GM23338 (cell line): ENCODE results near the gene PPM1F.

Experiments
- CREB1 ChIP-seq: fragments of 250-450 bp; sonication (Bioruptor Pico); IDR thresholded peaks from 2 replicates; pipeline ENCODE4 v1.5.0; 2020; ENCODE audit warnings: low read depth, mild to moderate bottlenecking, moderate library complexity
- EZH2 ChIP-seq: fragments of 200-600 bp; sonication (generic); IDR thresholded peaks from one replicate; pipeline ENCODE4 v1.8.0; 2017; ENCODE audit warnings: antibody characterized with exemption, mild to moderate bottlenecking, low read depth; ENCODE audit not compliant: unreplicated experiment
- EZH2phosphoT487 ChIP-seq: fragments of 200-600 bp; sonication (generic); IDR thresholded peaks from one replicate; pipeline ENCODE4 v1.8.1; 2018; ENCODE audit warnings: antibody characterized with exemption; ENCODE audit not compliant: unreplicated experiment
- POLR2AphosphoS5 ChIP-seq: IDR thresholded peaks from 2 replicates; pipeline ENCODE4 v1.6.1; 2016; ENCODE audit warnings: antibody characterized with exemption, low read depth
- STAT1 ChIP-seq: IDR thresholded peaks from one replicate; pipeline ENCODE4 v1.6.1; 2016; ENCODE audit warnings: antibody characterized with exemption; ENCODE audit not compliant: unreplicated experiment
- ZNF331 ChIP-seq: fragments of 250-450 bp; sonication (Bioruptor Pico); IDR thresholded peaks from 2 replicates; pipeline ENCODE4 v1.5.0; 2020; ENCODE audit warnings: low read depth, mild to moderate bottlenecking, moderate library complexity
- TF ChIP-seq, protein P1 (sequence below), 2 experiments: fragments of 200-600 bp in 1 of 2; sonication (generic) in 1 of 2; conservative IDR thresholded peaks; 2 replicates each; pipeline versions ENCODE4 v1.5.1 to v1.6.1; 2016 to 2017; ENCODE audit warnings: antibody characterized with exemption in 2 of 2, low read depth in 2 of 2, mild to moderate bottlenecking in 2 of 2, moderate library complexity in 1 of 2
- TF ChIP-seq, protein P2 (sequence below): IDR thresholded peaks from one replicate; pipeline ENCODE4 v1.6.1; 2018; ENCODE audit warnings: antibody characterized with exemption; ENCODE audit not compliant: unreplicated experiment
- TF ChIP-seq, protein P3 (sequence below): fragments of 250-450 bp; sonication (Bioruptor Pico); IDR thresholded peaks from 2 replicates; pipeline ENCODE4 v1.5.0; 2020; ENCODE audit warnings: mild to moderate bottlenecking, moderate library complexity

DNA sequence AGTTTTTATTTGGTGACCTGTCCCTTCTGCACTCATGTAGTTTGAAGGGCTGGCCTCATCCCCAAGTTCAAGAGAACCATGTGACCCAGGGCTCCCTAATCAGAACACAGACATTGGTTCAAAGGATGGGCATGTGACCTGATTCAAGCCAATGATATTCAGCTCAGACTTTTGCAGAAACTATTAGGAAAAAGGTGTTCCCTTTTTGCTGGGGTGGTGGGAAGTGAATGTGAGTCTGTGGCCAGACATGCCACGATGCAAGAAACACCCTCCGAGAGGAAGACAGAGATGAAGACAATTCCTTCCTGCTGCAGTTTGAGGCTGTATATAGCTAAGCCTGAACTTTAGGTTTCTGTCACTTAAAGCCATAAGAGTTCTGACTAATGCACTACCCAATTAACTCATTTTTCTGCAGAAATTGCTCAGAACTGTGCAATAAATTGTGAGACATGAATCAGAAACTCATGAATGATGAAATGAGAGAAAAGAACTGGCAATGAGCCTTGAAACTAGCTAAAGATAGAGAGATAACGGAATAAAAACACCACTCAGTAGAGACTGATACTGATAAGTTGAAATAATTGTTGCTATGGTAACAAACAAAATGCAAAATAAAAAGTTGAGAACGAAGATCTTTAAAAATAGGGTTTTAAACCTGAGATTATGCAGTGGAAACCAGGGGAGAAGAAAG, 76.0 kb downstream of the PPM1F start:
- no peak for TF ChIP-seq EZH2phosphoT487
- no peak for TF ChIP-seq ZNF331 (CRISPR knock-in tag)
- TF ChIP-seq CREB1 = no peak
- TF ChIP-seq, protein P1, sequence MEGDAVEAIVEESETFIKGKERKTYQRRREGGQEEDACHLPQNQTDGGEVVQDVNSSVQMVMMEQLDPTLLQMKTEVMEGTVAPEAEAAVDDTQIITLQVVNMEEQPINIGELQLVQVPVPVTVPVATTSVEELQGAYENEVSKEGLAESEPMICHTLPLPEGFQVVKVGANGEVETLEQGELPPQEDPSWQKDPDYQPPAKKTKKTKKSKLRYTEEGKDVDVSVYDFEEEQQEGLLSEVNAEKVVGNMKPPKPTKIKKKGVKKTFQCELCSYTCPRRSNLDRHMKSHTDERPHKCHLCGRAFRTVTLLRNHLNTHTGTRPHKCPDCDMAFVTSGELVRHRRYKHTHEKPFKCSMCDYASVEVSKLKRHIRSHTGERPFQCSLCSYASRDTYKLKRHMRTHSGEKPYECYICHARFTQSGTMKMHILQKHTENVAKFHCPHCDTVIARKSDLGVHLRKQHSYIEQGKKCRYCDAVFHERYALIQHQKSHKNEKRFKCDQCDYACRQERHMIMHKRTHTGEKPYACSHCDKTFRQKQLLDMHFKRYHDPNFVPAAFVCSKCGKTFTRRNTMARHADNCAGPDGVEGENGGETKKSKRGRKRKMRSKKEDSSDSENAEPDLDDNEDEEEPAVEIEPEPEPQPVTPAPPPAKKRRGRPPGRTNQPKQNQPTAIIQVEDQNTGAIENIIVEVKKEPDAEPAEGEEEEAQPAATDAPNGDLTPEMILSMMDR (conservative IDR thresholded peaks at IDR 0.05; ENCODE audit: low read depth in 2 of 2) = no peak
- no peak for TF ChIP-seq EZH2
- no peak for TF ChIP-seq STAT1
- TF ChIP-seq, protein P2, sequence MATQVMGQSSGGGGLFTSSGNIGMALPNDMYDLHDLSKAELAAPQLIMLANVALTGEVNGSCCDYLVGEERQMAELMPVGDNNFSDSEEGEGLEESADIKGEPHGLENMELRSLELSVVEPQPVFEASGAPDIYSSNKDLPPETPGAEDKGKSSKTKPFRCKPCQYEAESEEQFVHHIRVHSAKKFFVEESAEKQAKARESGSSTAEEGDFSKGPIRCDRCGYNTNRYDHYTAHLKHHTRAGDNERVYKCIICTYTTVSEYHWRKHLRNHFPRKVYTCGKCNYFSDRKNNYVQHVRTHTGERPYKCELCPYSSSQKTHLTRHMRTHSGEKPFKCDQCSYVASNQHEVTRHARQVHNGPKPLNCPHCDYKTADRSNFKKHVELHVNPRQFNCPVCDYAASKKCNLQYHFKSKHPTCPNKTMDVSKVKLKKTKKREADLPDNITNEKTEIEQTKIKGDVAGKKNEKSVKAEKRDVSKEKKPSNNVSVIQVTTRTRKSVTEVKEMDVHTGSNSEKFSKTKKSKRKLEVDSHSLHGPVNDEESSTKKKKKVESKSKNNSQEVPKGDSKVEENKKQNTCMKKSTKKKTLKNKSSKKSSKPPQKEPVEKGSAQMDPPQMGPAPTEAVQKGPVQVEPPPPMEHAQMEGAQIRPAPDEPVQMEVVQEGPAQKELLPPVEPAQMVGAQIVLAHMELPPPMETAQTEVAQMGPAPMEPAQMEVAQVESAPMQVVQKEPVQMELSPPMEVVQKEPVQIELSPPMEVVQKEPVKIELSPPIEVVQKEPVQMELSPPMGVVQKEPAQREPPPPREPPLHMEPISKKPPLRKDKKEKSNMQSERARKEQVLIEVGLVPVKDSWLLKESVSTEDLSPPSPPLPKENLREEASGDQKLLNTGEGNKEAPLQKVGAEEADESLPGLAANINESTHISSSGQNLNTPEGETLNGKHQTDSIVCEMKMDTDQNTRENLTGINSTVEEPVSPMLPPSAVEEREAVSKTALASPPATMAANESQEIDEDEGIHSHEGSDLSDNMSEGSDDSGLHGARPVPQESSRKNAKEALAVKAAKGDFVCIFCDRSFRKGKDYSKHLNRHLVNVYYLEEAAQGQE = no peak
- TF ChIP-seq POLR2AphosphoS5 = no peak
- TF ChIP-seq, protein P3, sequence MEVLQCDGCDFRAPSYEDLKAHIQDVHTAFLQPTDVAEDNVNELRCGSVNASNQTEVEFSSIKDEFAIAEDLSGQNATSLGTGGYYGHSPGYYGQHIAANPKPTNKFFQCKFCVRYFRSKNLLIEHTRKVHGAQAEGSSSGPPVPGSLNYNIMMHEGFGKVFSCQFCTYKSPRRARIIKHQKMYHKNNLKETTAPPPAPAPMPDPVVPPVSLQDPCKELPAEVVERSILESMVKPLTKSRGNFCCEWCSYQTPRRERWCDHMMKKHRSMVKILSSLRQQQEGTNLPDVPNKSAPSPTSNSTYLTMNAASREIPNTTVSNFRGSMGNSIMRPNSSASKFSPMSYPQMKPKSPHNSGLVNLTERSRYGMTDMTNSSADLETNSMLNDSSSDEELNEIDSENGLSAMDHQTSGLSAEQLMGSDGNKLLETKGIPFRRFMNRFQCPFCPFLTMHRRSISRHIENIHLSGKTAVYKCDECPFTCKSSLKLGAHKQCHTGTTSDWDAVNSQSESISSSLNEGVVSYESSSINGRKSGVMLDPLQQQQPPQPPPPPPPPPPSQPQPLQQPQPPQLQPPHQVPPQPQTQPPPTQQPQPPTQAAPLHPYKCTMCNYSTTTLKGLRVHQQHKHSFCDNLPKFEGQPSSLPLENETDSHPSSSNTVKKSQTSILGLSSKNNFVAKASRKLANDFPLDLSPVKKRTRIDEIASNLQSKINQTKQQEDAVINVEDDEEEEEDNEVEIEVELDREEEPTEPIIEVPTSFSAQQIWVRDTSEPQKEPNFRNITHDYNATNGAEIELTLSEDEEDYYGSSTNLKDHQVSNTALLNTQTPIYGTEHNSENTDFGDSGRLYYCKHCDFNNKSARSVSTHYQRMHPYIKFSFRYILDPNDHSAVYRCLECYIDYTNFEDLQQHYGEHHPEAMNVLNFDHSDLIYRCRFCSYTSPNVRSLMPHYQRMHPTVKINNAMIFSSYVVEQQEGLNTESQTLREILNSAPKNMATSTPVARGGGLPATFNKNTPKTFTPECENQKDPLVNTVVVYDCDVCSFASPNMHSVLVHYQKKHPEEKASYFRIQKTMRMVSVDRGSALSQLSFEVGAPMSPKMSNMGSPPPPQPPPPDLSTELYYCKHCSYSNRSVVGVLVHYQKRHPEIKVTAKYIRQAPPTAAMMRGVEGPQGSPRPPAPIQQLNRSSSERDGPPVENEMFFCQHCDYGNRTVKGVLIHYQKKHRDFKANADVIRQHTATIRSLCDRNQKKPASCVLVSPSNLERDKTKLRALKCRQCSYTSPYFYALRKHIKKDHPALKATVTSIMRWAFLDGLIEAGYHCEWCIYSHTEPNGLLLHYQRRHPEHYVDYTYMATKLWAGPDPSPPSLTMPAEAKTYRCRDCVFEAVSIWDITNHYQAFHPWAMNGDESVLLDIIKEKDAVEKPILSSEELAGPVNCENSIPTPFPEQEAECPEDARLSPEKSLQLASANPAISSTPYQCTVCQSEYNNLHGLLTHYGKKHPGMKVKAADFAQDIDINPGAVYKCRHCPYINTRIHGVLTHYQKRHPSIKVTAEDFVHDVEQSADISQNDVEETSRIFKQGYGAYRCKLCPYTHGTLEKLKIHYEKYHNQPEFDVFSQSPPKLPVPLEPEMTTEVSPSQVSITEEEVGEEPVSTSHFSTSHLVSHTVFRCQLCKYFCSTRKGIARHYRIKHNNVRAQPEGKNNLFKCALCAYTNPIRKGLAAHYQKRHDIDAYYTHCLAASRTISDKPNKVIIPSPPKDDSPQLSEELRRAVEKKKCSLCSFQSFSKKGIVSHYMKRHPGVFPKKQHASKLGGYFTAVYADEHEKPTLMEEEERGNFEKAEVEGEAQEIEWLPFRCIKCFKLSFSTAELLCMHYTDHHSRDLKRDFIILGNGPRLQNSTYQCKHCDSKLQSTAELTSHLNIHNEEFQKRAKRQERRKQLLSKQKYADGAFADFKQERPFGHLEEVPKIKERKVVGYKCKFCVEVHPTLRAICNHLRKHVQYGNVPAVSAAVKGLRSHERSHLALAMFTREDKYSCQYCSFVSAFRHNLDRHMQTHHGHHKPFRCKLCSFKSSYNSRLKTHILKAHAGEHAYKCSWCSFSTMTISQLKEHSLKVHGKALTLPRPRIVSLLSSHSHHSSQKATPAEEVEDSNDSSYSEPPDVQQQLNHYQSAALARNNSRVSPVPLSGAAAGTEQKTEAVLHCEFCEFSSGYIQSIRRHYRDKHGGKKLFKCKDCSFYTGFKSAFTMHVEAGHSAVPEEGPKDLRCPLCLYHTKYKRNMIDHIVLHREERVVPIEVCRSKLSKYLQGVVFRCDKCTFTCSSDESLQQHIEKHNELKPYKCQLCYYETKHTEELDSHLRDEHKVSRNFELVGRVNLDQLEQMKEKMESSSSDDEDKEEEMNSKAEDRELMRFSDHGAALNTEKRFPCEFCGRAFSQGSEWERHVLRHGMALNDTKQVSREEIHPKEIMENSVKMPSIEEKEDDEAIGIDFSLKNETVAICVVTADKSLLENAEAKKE = no peak
